Measurements from ENCODE around the gene B4GAT1.
"Not testable (repeated sequence)": the region's sequence is repeated elsewhere in the genome, so short reads cannot be mapped to it uniquely, and the experiment has no call there.

The B4GAT1 gene

GRCh38 chr11:66363187-66363601 is 15.8 kb upstream of the B4GAT1 start:
- DNase-seq (ENCODE audit: low spot score): no peak

- DNase-seq (ENCODE audit: low spot score): no peak
Observed at GRCh38 chr11:66362481-66363147, 15.2 kb upstream of the B4GAT1 start.

- DNase-seq (ENCODE audit: low spot score): no peak
Observed at GRCh38 chr11:66361502-66361941, 14.1 kb upstream of the B4GAT1 start.

- DNase-seq (ENCODE audit: low spot score): no peak
Observed at GRCh38 chr11:66360406-66361073, 13.1 kb upstream of the B4GAT1 start.

GRCh38 chr11:66359662-66360087 is 12.2 kb upstream of the B4GAT1 start:
- no peak for DNase-seq (ENCODE audit: low spot score)

DNA sequence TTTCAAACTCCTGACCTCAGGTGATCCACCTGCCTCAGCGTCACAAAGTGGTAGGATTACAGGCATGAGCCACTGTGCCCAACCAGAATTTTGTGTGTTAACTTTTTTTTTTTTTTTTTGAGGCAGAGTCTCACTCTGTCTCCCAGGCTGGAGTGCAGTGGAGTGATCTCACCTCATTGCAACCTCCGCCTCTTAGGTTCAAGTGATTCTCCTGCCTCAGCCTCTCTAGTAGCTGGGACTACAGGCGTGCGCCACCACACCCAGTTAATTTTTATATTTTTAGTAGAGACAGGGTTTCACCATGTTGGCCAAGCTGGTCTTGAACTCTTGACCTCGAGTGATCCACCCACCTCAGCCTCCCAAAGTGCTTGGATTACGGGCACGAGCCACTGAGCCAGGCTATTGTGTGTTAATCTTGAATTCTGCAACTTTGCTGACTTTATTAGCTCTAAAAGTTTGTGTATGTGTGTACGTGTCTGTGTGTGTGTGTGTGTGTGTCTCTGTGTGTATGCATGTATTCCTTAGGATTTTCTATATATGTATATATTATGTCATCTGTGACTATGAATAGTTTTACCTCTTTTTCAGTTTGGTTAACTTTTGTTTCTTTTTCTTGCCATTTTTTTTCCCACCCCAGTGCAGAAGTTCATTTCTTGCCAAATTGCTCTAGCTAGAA is 3.3 kb upstream of the B4GAT1 start:
- DNase-seq (ENCODE audit: low spot score): not testable (repeated sequence)

DNA sequence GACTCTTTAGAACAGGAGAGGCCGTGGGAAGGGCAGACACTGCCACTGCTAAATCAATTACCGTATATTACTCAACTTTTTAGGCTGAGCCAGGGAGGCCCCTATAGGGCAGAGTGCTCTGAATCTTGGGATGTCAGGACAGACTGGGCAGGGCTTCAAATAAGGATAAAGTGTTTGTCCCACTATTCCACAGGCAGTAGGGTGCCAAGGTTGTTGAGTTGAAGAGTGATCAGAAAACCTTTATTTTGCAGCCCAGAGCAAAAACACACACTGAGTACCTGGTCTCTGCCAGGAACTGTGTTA is 1.6 kb upstream of the B4GAT1 start:
- no peak for DNase-seq (ENCODE audit: low spot score)

- no peak for DNase-seq (ENCODE audit: low spot score)
Observed at GRCh38 chr11:66346476-66347424, 679 bp downstream of the B4GAT1 start.

DNA sequence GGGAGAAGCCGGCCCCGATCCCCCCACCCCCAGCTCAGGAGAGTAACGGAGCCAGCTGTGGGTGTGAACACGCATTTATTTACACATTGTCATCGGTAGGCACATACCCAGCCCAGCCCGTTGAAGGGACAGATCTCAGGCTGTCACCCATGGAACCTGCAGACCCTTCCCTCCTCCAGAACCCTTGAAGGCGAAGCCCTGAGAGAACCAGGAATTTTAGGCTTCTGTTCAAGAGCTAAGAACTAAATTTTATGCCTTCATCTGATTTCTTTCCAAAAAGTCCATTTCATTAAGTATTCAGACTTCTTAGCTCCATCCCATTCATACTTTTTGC is 2.1 kb downstream of the B4GAT1 start:
- DNase-seq (ENCODE audit: low spot score): no peak

- peak; percentile 98 for DNase-seq (ENCODE audit: low spot score)
Observed at GRCh38 chr11:66344550-66345315, 2.7 kb downstream of the B4GAT1 start, which contains the start of gene BRMS1. TSS of gene BRMS1 (minus strand) at chr11:66345104. CDS start at chr11:66342234, 2,870 bp downstream.

- DNase-seq (ENCODE audit: low spot score): no peak
Observed at GRCh38 chr11:66343176-66343575, 4.3 kb downstream of the B4GAT1 start.

DNA sequence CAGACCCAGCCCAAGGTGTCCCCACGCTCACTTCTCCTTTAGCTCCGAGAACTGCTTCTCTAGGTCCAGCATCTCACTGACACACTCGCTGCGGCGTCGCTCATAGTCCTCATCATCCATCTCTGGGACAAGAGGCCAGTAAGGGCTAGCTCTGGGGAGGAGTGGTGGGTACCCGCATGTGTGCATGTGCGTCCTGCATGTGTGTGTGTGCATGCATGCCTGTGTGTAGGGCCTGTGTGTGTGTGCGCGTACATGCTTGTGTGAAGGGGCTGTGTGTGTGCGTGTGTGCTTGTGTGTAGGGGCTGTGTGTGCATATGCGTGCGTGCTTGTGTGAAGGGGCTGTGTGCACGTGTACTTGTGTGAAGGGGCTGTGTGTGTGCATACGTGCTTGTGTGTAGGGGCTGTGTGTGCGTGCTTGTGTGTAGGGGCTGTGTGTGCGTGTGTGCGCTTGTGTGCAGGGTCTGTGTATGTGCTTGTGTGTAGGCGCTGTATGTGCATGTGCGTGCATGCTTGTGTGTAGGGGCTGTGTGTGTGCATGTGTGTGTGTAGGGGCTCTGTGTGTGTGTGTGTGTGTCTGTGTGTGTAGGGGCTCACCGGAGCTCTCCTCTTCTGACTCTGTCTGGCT is 5.8 kb downstream of the B4GAT1 start:
- no peak for DNase-seq (ENCODE audit: low spot score)

DNA sequence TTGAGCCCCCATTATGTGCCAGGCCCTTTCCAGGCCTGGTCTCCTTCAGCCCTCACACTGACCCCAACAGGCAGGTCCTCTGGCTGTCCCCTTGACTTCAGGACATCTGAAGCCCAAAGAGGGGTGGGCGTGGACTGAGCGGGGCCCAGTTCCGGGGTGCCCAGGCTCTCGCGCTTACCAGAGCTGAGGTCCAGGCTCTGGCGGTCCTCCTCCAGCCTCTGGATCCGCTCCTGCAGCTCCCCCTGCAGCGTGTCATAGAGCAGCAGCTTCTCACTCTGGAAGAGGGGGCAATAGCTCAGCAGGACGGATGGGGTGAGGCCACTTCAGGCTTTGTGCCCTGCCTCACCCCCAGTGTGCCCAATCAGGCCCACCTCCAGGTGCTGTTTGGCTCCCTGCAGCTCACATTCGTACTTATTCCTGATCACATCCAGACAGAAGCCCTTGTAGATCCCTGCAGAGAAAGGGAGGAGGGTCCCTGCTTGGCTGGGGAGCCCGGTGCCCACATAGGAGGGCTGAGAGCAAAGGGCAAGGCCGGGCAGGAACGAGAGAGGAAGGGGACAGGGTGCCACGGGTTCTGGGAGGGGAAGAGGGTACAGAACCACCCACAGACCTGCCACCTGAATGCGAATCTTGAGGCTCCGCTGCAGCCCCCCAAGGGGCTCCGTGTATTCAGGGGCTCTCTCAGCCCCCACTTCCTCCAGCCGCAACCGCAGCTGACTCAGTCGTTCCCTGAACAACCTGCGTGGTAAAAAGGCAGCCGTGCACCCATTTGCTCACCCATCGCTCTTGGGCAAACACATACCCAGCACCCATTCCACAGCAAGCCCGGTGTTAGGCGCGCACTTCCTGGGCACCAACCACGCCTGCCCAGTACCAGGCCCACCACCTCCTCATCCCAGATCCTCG is 6.6 kb downstream of the B4GAT1 start:
- DNase-seq (ENCODE audit: low spot score): no peak

DNA sequence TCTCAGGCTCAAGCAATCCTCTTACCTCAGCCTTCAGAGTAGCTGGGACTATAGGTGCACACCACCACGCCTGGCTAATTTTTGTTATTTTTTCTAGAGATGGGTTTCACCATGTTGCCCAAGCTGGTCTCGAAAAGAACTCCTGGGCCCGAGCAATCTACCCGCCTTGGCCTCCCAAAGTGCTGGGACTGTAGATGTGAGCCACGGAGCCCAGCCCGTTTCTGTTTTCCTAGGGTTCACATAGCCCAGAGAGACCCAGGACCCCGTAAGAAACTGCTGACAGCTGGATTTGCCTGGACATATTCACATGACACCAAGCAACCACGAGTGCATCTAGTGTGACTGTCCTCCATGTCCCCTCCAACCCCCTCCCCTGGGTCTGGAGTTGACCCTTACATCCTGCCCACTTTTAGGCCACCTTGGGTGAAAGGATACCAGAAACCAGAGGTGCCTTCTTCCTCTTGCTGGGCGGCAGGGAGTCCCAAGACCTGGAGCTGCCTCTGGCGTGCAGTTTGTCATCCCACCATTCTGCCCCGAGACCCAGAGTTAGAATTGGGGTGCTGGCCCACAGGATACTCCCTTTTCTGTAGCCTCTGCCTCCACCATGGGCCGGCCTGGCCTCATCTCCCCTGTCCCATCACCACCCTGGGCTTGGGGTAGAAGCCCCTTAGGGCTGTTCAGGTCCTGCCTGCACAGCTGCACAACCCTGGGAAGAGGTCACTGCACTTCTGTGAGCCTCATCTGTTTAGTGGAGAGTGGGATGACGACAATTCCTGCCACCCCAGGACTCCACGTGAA is 7.5 kb downstream of the B4GAT1 start:
- no peak for DNase-seq (ENCODE audit: low spot score)

- no peak for DNase-seq (ENCODE audit: low spot score)
Observed at GRCh38 chr11:66339162-66339675, 8.2 kb downstream of the B4GAT1 start.

DNA sequence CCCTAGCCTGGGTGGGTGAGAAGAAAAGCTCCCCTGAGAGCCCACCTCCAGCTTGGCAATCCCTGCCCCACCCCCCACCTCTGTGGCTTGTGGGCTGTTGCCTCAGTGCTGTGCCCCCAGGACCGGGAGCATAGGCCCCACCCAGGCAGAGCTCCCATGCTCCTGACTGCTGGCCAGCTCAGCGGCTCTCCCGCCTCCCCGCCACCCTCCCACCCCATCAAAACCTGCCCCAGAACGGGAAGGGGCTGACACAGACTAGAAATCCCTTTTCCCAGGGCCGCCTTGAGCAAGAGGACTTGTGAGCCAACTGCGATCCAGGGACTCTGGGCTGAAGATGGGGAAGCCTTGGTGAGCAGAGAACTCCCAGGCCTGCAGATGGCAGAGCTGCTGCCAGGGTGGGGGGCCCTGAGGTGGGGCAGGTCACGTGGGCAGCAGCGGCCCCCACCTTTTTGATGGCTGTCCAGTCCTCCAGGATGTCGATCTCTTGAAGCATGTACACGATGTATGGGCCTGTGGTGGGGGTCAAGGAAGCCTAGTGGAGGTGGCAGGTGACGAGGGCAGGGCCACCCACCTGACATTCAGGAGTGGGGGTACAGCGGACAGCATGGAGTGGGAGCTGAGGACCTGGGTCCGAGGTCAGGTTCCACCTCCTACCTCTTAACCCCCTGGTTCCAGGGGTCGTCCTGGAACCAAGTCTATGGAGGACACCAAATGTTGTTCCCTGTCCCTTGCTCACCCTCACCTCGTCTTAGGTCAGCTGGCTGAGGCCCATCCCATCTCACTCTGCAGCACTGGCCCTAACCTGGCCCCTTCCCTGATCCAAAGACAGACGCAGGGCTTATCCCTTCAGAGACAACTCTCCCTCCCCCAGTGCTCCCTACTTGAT is 8.9 kb downstream of the B4GAT1 start:
- no peak for DNase-seq (ENCODE audit: low spot score)

DNA sequence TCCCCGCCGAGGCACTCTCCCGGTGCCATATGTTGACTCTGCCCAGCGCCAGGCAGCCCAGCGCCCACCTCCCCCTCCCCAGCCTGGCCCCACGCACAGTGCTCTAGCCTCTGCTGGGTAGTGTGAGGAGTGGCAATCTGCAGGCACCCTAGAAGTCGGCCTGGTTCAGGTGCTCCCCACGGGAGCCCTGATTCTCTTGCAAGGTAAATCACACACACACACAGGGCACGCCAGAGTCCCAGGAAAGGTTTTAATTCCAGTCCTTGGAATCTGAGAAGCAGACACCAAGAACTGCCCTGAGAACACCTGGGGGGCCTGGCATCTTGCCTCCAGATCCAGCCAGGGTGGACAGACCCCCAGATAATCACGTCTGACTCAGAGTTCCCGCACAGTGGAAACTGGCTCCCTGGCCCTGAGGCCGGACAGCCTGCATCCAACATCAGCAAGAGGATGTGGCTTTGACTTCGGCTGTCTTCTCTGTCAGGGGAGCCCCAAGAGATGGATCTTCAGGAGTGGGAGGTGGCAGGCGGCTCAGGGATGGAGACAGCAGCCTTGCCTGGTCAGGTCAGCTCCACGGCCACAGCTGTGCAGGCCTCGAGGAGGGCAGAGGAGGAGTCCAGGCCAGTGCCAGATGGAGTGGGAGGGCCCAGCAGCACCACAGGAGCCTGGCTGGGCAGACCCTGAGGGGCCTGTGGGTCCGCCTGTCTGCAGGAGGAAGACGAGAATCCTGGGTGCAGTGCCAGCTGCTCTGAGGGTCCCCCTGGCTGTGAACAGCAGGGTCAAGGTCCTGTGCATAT is 10.1 kb downstream of the B4GAT1 start:
- no peak for DNase-seq (ENCODE audit: low spot score)

Measured in left forelimb (tissue), 1 donor.